Spinal cord (tissue), 10 donors: ENCODE measurements around the gene CLVS2. TPM values are rescaled to one million over a fixed set of nuclear protein-coding genes. Genes with fewer than 3 reads are reported as not detected.
A peak's percentile ranks its signal among the peaks of the same experiment; 100 is the strongest.

Source experiments
- DNase-seq, 6 donors: peaks; one replicate each; pipeline versions ENCODE4 v3.0.0 to v3.0.0-alpha.2; 2013 to 2015; ENCODE audit warnings: low spot score in 6 of 6, low read depth in 4 of 6
- H3K27ac ChIP-seq: one replicate; pipeline ENCODE4 v1.5.1; 2013; ENCODE audit warnings: low read depth, low read length, control low read depth
- H3K27me3 ChIP-seq: one replicate; pipeline ENCODE4 v1.6.1; 2013; ENCODE audit warnings: low read length; ENCODE audit not compliant: control insufficient read depth, insufficient read depth
- H3K36me3 ChIP-seq: one replicate; pipeline ENCODE4 v1.6.1; 2013; ENCODE audit warnings: low read length; ENCODE audit not compliant: control insufficient read depth, insufficient read depth
- H3K4me1 ChIP-seq: one replicate; pipeline ENCODE4 v1.6.1; 2013; ENCODE audit warnings: low read length; ENCODE audit not compliant: control insufficient read depth, insufficient read depth
- H3K4me3 ChIP-seq: one replicate; pipeline ENCODE4 v1.5.1; 2013; ENCODE audit warnings: low read depth, low read length, control low read depth
- H3K9me3 ChIP-seq: one replicate; pipeline ENCODE4 v1.6.1; 2013; ENCODE audit warnings: low read length; ENCODE audit not compliant: control insufficient read depth, insufficient read depth
- WGBS: methylation state at CpG from one replicate; pipeline ENCODE4 v1.1.5; 2013; ENCODE audit warnings: missing lambda C conversion rate; ENCODE audit not compliant: insufficient coverage; 5-methylcytosine and 5-hydroxymethylcytosine counted together
- polyA plus RNA-seq, 2 donors: library from polyadenylated mRNA; unstranded; fragments of 120-200 nt; gene quantifications; one replicate each; pipeline ENCODE4 v1.2.1, GENCODE V29; 2013; ENCODE audit not compliant: insufficient read length in 2 of 2
- total RNA-seq, 2 donors: library from RNA; depleted of rRNA in 1 of 2; stranded (reverse); fragments of 120-200 nt in 1 of 2; fragments of >200 nt in 1 of 2; gene quantifications; one replicate each; pipeline versions ENCODE4 v1.2.3 to v1.2.4, GENCODE V29; 2013 to 2014
- donor health status: healthy.

The CLVS2 gene
- total and polyA plus RNA-seq, 4 donors: 6.4 to 30.1 (median 13.5) TPM

DNA sequence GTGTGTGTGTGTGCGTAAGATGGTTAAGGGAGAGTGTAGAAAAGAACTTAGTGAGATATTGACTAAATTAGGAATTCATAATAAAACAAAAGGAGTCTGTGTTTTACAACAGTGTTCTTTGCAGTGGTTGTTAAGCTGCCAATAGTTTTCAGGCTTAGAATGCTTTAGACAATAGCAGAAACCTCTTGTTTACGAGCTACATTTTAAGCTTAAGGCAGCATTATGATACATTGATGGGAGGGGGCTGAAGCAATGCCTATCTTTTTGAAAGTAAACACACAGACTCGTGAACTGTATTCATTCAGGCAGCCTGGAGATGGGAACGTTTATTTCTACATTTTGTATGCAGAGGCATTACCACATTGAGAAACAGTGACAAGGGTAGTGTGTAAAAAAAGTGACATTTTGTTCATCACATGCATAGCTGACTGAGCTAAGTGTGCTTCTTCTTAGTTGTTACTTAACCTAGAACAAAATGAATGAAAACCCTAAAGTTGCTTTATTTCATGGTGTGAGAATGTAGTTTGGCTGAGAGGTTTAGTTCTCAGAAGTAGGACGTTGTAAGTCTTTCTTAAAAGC, 21.2 kb downstream of the CLVS2 start:
- Histone ChIP-seq H3K4me3 (no peak overlapping the region), H3K27ac (peak overlapping the region; percentile 17), H3K9me3 (no peaks in the 10 kb centered on the region), H3K27me3 (peaks cover 2% of the 10 kb centered on the region), H3K36me3 (no peaks in the 10 kb centered on the region), H3K4me1 (no peaks in the 10 kb centered on the region)
- peak in 3 of 6 donors; percentile 28 to 72 (median 30) for DNase-seq
- 17% methylated on average over 2 of the region's 5 CpGs for WGBS

DNA sequence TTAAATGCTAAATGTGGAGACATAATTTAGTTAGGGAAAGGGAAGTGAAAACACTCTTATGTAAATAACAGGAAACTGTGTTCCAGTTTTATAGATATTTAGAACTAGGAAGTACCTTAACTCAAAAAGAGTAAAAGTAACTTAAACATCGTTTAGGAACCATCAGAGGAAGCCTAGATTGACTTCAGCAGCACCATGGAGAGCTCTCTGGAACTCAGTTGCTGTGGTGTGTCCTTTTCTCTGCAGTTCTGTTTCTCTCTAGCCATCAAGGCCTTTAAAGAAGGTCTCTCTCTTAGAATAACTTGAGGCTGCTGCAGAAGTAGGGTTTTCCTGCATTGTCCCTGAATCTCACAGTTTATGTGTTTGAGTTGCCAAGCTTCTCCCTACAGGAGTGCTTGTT, 26.9 kb downstream of the CLVS2 start:
- Histone ChIP-seq H3K9me3 (no peaks in the 10 kb centered on the region), H3K27me3 (peaks cover 5% of the 10 kb centered on the region), H3K4me3 (no peak overlapping the region), H3K36me3 (no peaks in the 10 kb centered on the region), H3K27ac (no peak overlapping the region), H3K4me1 (no peaks in the 10 kb centered on the region)
- 0% methylated on average over 1 of the region's 1 CpG for WGBS
- DNase-seq: no peak

DNA sequence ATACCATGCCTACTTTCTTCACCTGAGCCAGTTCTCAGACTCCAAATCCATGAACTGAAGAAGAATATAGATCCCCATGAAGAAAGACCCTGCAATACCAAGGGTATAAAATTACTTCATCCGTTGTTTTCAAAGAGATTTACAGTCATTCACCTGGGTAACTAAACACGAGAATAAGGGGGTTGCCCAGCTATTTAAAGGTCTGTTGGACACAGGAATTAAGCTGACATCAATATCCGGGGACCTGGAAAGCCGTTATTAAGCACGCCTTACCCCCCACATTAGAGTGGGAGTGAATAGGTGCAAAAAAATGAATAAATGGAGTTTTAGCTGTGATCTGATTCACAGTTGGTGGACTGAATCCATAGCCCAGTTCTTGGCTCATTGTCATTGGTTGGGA, 28.9 kb downstream of the CLVS2 start:
- no peaks in the 10 kb centered on the region for H3K36me3 ChIP-seq
- no peak overlapping the region for H3K27ac ChIP-seq
- no peaks in the 10 kb centered on the region for H3K4me1 ChIP-seq
- H3K4me3 ChIP-seq: no peak overlapping the region
- H3K9me3 ChIP-seq: no peaks in the 10 kb centered on the region
- no peak for DNase-seq
- WGBS: 86% methylated on average over 4 of the region's 5 CpGs
- H3K27me3 ChIP-seq: peaks cover 7% of the 10 kb centered on the region

DNA sequence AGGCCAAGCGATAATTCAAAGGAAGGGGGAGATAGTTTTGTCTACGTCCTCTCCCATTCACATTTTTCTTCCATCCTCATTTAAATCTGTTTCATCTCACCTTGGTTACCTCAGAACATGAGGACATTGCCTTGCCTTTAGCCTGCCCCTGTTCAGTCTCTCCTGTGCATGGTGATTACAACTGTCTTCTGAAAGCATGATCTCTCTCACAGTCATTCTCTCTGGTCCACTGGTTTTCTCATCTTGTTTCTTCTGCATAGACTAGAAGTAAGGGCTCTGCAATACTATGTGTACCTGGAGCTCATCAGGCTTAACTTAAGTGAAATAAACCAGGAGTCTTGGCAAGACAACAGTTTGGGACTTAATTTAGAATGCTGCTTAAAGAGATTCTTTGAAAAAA, 31.4 kb downstream of the CLVS2 start:
- Histone ChIP-seq H3K27me3 (peaks cover 5% of the 10 kb centered on the region), H3K36me3 (no peaks in the 10 kb centered on the region), H3K4me3 (no peak overlapping the region), H3K4me1 (no peaks in the 10 kb centered on the region), H3K9me3 (no peaks in the 10 kb centered on the region), H3K27ac (no peak overlapping the region)
- 100% methylated on average over 1 of the region's 2 CpGs for WGBS
- peak in 1 of 6 donors; percentile 54 for DNase-seq

DNA sequence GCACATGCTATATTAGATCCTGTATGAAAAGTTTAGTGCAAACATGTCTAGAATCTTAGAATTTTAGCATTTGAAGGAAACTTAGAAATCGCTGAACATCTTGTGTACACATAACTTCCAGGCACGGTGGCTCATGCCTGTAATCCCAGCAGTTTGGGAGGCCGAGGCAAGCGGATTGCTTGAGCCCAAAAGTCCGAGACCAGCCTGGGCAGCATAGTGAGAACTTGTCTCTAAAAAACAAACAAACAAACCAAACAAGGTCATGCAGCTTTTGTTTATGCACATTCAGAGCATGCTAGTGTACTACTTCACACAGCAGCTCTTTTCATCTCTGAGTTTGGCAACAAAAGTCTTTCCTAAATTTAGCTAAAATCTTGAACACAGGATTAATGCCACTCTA, 32.2 kb downstream of the CLVS2 start:
- Histone ChIP-seq H3K36me3 (no peaks in the 10 kb centered on the region), H3K27me3 (peaks cover 2% of the 10 kb centered on the region), H3K4me1 (no peaks in the 10 kb centered on the region), H3K27ac (no peak overlapping the region), H3K4me3 (no peak overlapping the region), H3K9me3 (no peaks in the 10 kb centered on the region)
- WGBS: 38% methylated on average over 5 of the region's 5 CpGs
- DNase-seq: no peak

DNA sequence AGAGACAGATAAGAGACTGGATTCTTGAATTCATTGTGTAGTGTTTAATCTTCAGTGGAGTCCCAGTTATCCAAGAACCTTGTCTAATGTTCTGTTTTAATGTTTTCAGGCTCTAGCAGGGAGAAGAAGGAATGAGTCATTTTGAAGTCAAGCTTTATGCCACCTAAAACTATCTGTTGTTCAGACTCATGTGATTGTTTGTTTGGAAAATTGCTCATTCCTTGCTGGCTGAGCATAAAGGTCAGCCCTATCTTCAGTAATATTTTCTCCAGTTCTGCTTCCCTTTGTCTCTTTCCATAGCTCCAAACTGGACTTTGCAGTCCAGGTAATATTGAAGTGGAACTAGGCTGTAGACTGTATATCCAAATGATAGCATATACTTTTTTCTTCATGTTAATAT, 34.2 kb downstream of the CLVS2 start:
- Histone ChIP-seq H3K36me3 (no peaks in the 10 kb centered on the region), H3K27me3 (peaks cover 2% of the 10 kb centered on the region), H3K4me3 (no peak overlapping the region), H3K9me3 (no peaks in the 10 kb centered on the region), H3K4me1 (no peaks in the 10 kb centered on the region), H3K27ac (no peak overlapping the region)
- no peak for DNase-seq

DNA sequence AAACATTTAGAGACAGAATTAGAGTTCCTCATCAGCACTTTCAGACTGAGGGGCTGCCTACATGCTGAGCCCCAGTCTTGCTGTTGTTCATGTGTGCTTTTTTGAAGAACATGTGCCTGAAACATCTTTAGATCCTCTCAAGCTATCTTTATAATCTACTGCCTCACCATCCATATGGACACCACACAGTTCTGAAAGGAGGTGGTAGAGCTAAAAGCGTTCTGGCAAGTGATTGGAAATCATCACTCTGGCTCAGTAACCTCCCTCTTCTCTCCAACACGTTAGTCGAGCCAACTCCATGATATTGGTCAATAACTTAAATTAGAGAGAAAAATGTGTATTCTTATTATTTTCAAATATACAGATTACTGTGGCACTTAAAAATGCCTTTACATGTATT, 40.6 kb downstream of the CLVS2 start:
- Histone ChIP-seq H3K27ac (no peak overlapping the region), H3K4me1 (no peaks in the 10 kb centered on the region), H3K4me3 (no peak overlapping the region), H3K9me3 (no peaks in the 10 kb centered on the region), H3K36me3 (no peaks in the 10 kb centered on the region), H3K27me3 (no peaks in the 10 kb centered on the region)
- no peak for DNase-seq
- WGBS: no CpG with 5 or more reads among the region's 3 CpGs

DNA sequence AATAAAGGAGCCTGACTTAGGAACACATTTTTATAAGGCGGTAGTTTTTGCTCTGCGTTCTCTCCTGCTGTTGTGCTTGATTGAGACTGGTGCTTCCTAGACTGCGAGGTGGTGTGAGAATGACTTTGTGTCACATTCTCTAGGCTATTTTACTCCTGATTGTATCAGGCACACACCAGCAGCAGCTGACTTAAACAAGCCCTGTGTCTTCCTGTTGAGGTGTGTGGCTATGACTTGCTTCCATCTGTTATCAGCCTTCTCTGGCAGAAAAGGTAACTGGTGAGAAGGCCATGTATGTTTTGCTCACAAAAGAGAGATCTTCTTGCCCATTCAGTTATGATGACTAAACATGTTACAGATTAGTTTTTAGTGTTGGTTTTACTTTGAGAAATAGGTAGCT, 43.4 kb downstream of the CLVS2 start:
- Histone ChIP-seq H3K36me3 (no peaks in the 10 kb centered on the region), H3K9me3 (no peaks in the 10 kb centered on the region), H3K4me3 (no peak overlapping the region), H3K4me1 (no peaks in the 10 kb centered on the region), H3K27me3 (no peaks in the 10 kb centered on the region), H3K27ac (no peak overlapping the region)
- WGBS: no CpG with 5 or more reads among the region's 3 CpGs
- DNase-seq: peak in 1 of 6 donors; percentile 30

DNA sequence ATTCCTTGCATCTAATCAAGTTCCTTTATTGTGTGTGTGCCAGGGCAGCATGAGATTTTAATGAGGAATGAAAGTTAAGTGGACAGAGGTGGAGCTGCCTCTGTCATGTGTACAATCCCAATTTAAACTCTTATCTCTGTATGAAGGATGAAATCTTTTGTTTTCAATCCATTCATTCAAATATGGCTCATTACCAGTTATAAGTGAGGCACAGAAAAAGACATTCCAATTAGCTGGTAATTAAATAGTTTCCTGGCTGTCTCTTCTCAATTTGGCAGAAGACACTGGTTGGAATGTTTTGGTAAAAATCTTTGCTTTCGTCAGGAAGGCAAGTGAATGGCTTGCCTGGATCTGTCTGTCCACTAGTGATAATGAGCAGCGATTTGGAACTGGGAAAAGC, 46.4 kb downstream of the CLVS2 start:
- no peaks in the 10 kb centered on the region for H3K4me1 ChIP-seq
- no peak overlapping the region for H3K4me3 ChIP-seq
- no peak overlapping the region for H3K27ac ChIP-seq
- WGBS: 33% methylated on average over 1 of the region's 2 CpGs
- no peaks in the 10 kb centered on the region for H3K27me3 ChIP-seq
- no peaks in the 10 kb centered on the region for H3K36me3 ChIP-seq
- DNase-seq: peak in 1 of 6 donors; percentile 41
- no peaks in the 10 kb centered on the region for H3K9me3 ChIP-seq

DNA sequence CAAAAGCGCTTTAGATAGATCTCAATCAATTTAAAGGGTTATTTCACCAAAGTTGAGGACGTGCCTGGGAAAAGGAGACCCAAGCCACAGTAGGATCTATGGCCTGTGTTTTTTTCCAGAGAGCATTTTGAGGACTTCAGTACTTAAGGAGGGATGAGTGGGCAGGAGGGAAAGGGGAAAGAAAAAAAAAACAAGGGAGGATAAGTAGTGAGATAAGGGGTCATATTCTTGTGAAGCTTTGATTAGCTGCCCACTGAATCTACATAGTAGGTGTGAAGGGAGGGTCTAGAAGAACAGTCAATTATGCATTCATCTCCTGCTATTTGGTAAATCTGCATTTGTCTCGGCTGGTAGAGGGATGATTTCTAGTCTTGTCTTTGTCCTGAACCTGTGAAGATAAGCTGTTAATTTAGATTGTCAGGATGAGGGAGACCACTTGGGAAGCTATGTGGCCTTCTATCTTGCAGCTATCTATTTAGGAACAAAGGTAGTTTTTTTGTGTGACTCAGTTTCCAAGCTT, 48.4 kb downstream of the CLVS2 start:
- no peaks in the 10 kb centered on the region for H3K27me3 ChIP-seq

More for the DNA sequence above, 48.4 kb downstream of the CLVS2 start:
- Histone ChIP-seq H3K36me3 (no peaks in the 10 kb centered on the region), H3K9me3 (no peaks in the 10 kb centered on the region), H3K4me1 (no peaks in the 10 kb centered on the region), H3K27ac (no peak overlapping the region), H3K4me3 (no peak overlapping the region)
- no peak for DNase-seq
- 90% methylated on average over 3 of the region's 3 CpGs for WGBS
